Fibroblast of lung (primary cell): ENCODE data around the gene PCDHA12. TPM values are rescaled to one million over a fixed set of nuclear protein-coding genes. Genes with fewer than 3 reads are reported as not detected.

ENCODE experiments used
- DNase-seq, 2 donors: peaks; one replicate each; pipeline versions ENCODE4 v3.0.0 to v3.0.0-alpha.2; 2010; ENCODE audit warnings: low read depth in 2 of 2
- H2AFZ ChIP-seq: 2 replicates; pipeline ENCODE4 v1.5.1; 2012; ENCODE audit warnings: low read length, control low read depth, inconsistent platforms
- H3K27ac ChIP-seq: 2 replicates; pipeline ENCODE4 v1.5.1; 2011; ENCODE audit warnings: low read length, control low read depth; ENCODE audit not compliant: insufficient read depth
- H3K27me3 ChIP-seq: 2 replicates; pipeline ENCODE4 v1.5.1; 2011; ENCODE audit warnings: mild to moderate bottlenecking, low read length; ENCODE audit not compliant: control insufficient read depth, insufficient read depth
- H3K36me3 ChIP-seq: 2 replicates; pipeline ENCODE4 v1.5.1; 2011; ENCODE audit warnings: low read length; ENCODE audit not compliant: control insufficient read depth, insufficient read depth
- H3K4me1 ChIP-seq: 2 replicates; pipeline ENCODE4 v1.5.1; 2011; ENCODE audit warnings: low read length; ENCODE audit not compliant: control insufficient read depth, insufficient read depth; ENCODE audit errors: extremely low read depth
- H3K4me2 ChIP-seq: 2 replicates; pipeline ENCODE4 v1.5.1; 2011; ENCODE audit warnings: low read length, control low read depth; ENCODE audit not compliant: insufficient read depth; ENCODE audit errors: extremely low read depth
- H3K4me3 ChIP-seq, 4 experiments: fragments of 200-600 bp in 1 of 4; sonication (generic) in 1 of 4; replicated peaks in 1 of 4; 2 replicates each; pipeline ENCODE4 v1.5.1; 2011 to 2016; ENCODE audit warnings: low read length in 4 of 4, low read depth in 3 of 4, mild to moderate bottlenecking in 3 of 4, control low read depth in 2 of 4, inconsistent platforms in 1 of 4, mixed read lengths in 1 of 4; ENCODE audit not compliant: insufficient read depth in 1 of 4; ENCODE audit errors: control extremely low read depth in 1 of 4
- H3K79me2 ChIP-seq: 2 replicates; pipeline ENCODE4 v1.5.1; 2012; ENCODE audit warnings: mild to moderate bottlenecking, low read length, inconsistent platforms; ENCODE audit not compliant: control insufficient read depth, insufficient read depth
- H3K9ac ChIP-seq: 2 replicates; pipeline ENCODE4 v1.5.1; 2011; ENCODE audit warnings: mild to moderate bottlenecking, low read length, control low read depth; ENCODE audit not compliant: insufficient read depth
- H3K9me3 ChIP-seq: 2 replicates; pipeline ENCODE4 v1.5.1; 2012; ENCODE audit warnings: low read depth, low read length; ENCODE audit not compliant: control insufficient read depth, insufficient read depth
- H4K20me1 ChIP-seq: 2 replicates; pipeline ENCODE4 v1.5.1; 2011; ENCODE audit warnings: low read length; ENCODE audit not compliant: control insufficient read depth, insufficient read depth; ENCODE audit errors: extremely low read depth
- EZH2 ChIP-seq: IDR thresholded peaks from 2 replicates; pipeline ENCODE4 v1.5.1; 2012; ENCODE audit warnings: low read length, control low read depth, mild to moderate bottlenecking; ENCODE audit errors: missing control alignments
- polyA plus RNA-seq, 2 donors: library from polyadenylated mRNA; depleted of rRNA in 1 of 2; stranded (reverse) in 1 of 2; unstranded in 1 of 2; fragments of >200 nt; gene quantifications; 2 replicates each; pipeline ENCODE4 v1.2.1, GENCODE V29; 2011 to 2012; ENCODE audit warnings: missing spikeins in 1 of 2
- total RNA-seq: library from RNA; depleted of rRNA; stranded (reverse); fragments of >200 nt; gene quantifications from 2 replicates; pipeline ENCODE4 v1.2.1, GENCODE V29; 2014
- TF ChIP-seq, protein P1 (sequence below), 2 donors: IDR thresholded peaks in 1 of 2; conservative IDR thresholded peaks in 1 of 2; 1 replicate in 1 of 2; 2 replicates in 1 of 2; pipeline ENCODE4 v1.5.1; 2011 to 2012; ENCODE audit warnings: low read length in 2 of 2, control low read depth in 1 of 2, inconsistent platforms in 1 of 2, low read depth in 1 of 2, mild to moderate bottlenecking in 1 of 2

PCDHA12 gene
- total and polyA plus RNA-seq, 2 donors (not counting 1 experiment from before 2014, with no cell fraction given): 0.50 TPM; not detected in 1

DNA sequence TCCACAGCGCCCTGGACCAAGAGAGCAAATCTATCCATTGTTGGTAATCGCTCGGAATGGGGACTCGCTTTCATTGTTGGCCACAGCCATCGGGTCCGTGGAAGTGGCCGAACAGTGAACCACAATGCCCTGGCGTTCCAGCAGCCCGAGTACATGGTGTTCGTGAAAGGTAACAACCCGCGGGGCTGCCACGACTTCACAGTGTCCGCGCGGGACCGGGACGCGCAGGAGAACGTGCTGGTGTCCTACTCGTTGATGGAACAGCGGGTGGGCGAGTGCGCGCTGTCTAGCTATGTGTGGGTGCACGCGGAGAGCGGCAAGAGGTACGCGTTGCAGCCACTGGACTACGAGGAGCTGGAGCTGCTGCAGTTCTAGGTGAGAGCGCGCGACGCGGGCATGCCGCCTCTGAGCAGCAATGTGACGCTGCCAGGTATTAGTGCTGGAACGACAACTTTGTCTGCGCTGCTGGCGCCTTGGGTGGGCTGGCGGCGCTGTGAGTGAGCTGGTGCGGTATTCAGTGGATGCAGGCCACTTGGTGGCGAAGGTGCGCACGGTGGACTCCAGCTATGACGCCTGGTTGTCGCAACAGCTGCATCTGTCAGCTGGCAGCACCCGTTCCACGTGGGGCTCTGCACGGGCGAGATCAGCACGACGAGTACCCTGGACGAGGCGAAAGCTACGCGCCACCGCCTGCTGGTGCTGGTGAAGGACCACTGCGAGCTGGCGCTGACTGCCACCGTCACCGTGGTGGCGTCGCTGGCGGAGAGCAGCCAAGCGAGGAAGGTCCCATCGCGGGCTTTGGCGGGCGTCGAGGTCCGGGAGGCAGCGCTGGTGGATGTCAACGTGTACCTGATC is 12.4 kb upstream of the PCDHA12 start:
- H3K4me1 ChIP-seq: no peaks in the 10 kb centered on the region
- H3K9me3 ChIP-seq: no peaks in the 10 kb centered on the region
- H4K20me1 ChIP-seq: no peaks in the 10 kb centered on the region
- no peak overlapping the region for H2AFZ ChIP-seq
- H3K27me3 ChIP-seq: no peaks in the 10 kb centered on the region
- no peaks in the 10 kb centered on the region for H3K79me2 ChIP-seq
- no peak for DNase-seq
- H3K9ac ChIP-seq: no peak overlapping the region
- no peak overlapping the region for H3K4me3 ChIP-seq
- H3K36me3 ChIP-seq: no peaks in the 10 kb centered on the region
- no peak overlapping the region for H3K27ac ChIP-seq
- H3K4me2 ChIP-seq: no peak overlapping the region
- TF ChIP-seq, protein P1, sequence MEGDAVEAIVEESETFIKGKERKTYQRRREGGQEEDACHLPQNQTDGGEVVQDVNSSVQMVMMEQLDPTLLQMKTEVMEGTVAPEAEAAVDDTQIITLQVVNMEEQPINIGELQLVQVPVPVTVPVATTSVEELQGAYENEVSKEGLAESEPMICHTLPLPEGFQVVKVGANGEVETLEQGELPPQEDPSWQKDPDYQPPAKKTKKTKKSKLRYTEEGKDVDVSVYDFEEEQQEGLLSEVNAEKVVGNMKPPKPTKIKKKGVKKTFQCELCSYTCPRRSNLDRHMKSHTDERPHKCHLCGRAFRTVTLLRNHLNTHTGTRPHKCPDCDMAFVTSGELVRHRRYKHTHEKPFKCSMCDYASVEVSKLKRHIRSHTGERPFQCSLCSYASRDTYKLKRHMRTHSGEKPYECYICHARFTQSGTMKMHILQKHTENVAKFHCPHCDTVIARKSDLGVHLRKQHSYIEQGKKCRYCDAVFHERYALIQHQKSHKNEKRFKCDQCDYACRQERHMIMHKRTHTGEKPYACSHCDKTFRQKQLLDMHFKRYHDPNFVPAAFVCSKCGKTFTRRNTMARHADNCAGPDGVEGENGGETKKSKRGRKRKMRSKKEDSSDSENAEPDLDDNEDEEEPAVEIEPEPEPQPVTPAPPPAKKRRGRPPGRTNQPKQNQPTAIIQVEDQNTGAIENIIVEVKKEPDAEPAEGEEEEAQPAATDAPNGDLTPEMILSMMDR (conservative IDR thresholded peaks at IDR 0.05 in 1 of 2, IDR thresholded peaks at IDR 0.05 in 1 of 2; ENCODE audit: low read depth in 1 of 2, low read length in 2 of 2): no peak
- no peak for TF ChIP-seq EZH2

DNA sequence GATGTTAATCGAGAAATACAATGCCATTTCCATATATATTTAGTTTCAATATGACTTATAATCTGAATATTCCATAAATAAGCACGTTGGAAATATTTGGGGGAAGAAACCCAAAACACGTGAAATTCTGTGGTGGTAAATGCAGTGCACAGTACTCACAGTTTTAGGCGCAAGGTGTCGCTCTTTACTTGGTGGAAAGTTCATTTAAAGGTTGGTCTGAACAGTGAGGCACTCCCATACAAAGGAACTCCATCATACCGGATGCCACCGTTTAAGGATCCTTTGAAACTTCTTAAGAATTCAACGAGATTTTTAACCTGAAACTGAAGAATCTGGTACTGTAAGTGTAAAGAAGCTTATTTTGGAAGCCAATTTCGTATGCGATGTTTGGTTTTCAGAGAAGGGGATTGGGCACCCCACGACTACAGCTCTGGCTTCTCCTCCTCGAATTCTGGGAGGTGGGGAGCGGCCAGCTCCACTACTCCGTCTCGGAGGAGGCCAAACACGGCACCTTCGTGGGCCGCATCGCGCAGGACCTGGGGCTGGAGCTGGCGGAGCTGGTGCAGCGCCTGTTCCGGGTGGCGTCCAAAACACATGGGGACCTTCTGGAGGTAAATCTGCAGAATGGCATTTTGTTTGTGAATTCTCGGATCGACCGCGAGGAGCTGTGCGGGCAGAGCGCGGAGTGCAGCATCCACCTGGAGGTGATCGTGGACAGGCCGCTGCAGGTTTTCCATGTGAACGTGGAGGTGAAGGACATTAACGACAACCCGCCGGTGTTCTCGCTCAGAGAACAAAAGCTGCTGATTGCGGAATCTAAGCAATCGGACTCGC is 6.2 kb upstream of the PCDHA12 start, which contains the start of gene PCDHA11:
PCDHA11 (plus strand) TSS at position 237 of the 834 bp plus-strand sequence; CDS start at position 384, 147 bp downstream.
- H3K27me3 ChIP-seq: no peaks in the 10 kb centered on the region
- TF ChIP-seq, protein P1 (conservative IDR thresholded peaks at IDR 0.05 in 1 of 2, IDR thresholded peaks at IDR 0.05 in 1 of 2; ENCODE audit: low read depth in 1 of 2, low read length in 2 of 2): no peak
- TF ChIP-seq EZH2: no peak
- no peak within 1 kb of the TSS for H3K4me3 ChIP-seq
- H3K9ac ChIP-seq: no peak within 1 kb of the TSS
- H2AFZ ChIP-seq: no peak within 1 kb of the TSS
- H3K79me2 ChIP-seq: no peaks in the 10 kb centered on the region
- H3K4me2 ChIP-seq: no peak within 1 kb of the TSS
- DNase-seq: no peak
- H3K4me1 ChIP-seq: no peaks in the 10 kb centered on the region
- no peak within 1 kb of the TSS for H3K27ac ChIP-seq
- H3K9me3 ChIP-seq: no peaks in the 10 kb centered on the region
- H4K20me1 ChIP-seq: no peaks in the 10 kb centered on the region
- no peaks in the 10 kb centered on the region for H3K36me3 ChIP-seq

DNA sequence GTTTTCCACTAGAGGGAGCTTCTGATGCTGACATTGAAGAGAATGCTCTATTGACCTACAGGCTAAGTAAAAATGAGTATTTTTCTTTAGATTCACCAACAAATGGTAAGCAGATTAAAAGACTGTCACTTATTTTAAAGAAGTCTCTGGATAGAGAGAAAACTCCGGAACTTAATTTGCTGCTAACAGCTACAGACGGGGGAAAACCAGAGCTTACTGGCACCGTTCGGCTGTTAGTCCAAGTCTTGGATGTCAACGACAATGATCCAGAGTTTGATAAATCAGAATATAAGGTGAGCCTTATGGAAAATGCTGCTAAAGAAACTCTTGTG is 5.6 kb upstream of the PCDHA12 start:
- no peaks in the 10 kb centered on the region for H3K27me3 ChIP-seq

More for the DNA sequence above, 5.6 kb upstream of the PCDHA12 start:
- TF ChIP-seq, protein P1 (conservative IDR thresholded peaks at IDR 0.05 in 1 of 2, IDR thresholded peaks at IDR 0.05 in 1 of 2; ENCODE audit: low read depth in 1 of 2, low read length in 2 of 2): no peak
- TF ChIP-seq EZH2: no peak
- Histone ChIP-seq H3K79me2 (no peaks in the 10 kb centered on the region), H2AFZ (no peak overlapping the region), H3K9ac (no peak overlapping the region), H3K9me3 (no peaks in the 10 kb centered on the region), H4K20me1 (no peaks in the 10 kb centered on the region), H3K4me2 (no peak overlapping the region), H3K4me1 (no peaks in the 10 kb centered on the region), H3K27ac (no peak overlapping the region), H3K36me3 (no peaks in the 10 kb centered on the region), H3K4me3 (no peak overlapping the region)
- DNase-seq: no peak
